ENCODE measurements around the gene SOCS3.
"Not testable (repeated sequence)": the region's sequence is repeated elsewhere in the genome, so short reads cannot be mapped to it uniquely, and the experiment has no call there.

SOCS3 gene

DNA sequence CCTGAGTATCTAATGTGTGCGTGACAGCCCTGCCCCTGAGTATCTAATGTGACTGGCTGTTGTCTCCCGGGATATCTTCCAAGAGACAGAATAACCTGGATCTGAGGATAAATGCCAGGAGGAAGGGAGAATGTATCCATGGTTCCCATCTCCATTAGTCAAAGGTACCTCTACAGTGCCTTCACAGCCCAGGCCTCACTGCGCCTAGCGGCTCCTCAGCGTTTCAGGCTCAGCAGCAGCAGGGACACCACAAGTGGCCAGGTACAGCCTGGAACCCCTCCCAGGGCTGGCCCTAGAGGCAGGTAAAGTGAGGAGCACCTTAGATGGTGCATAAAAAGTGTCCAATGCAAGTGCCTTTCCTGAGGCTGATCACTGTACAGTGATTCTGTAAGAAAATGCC lies 32.0 kb downstream of the SOCS3 start:
- DNase-seq: no peak

- no peak for DNase-seq
Observed at GRCh38 chr17:78325076-78325687, 34.7 kb downstream of the SOCS3 start.

DNA sequence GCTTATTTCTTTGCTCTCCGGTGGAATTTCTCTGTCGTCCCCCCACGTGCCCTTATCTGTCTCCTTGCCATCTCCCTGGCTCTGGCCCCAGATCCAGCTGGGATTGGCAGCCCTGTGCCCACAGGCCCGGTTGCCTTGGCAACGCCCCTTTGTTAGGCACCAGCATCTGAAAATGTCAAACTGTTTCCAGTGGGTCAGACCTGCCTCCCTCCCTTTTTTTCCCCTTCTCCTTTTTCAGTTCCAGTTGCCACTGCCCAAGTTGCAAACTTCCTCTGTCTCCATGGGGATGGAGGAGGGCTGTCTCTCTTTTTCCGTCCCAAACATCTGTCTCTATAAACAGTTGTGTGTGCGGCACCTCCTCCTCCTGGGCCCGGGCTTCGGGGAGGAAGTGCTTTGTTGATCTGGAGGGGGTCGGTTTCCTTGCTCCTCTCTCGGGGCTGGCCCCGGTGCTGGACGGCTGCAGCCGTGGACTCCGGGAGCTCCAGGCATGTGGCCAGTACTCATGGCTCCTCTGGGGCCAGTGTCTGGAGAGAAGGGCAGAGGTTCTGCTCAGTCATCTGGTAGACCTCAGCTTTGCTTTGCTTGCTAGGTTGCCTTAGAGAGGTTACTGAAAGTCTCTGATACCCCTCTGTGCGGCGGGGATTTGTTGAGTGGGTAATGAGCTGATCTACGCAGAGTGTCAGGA lies 35.3 kb downstream of the SOCS3 start:
- DNase-seq: no peak

DNA sequence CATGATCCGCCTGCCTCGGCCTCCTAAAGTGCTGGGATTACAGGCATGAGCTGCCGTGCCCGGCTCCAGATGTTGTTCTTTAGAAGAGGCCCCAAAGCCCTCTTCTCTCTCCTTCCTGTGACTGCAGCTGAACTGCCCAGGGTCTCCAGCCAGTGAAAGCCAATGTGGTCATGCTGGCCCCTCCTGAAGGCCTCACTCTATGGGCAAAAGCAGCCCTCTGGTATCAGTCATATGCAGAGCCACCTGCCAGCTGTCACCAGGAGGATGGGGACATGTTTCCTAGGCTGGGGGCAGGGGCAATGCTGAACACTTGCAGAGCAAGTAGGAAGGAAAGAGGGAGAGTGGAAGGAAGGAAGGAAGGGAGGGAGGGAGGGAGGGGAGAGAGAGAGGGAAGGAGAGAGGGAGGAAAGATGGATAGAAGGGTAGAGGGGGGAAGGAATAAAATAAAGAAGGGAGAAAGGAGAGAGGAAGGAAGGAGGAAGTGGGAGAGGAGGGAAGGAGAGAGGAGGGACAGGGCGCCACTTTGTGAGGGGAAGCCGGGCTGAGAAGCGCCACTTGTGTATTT lies 36.0 kb downstream of the SOCS3 start:
- no peak for DNase-seq

- DNase-seq: no peak
Observed at GRCh38 chr17:78322858-78323455, 36.9 kb downstream of the SOCS3 start.

DNA sequence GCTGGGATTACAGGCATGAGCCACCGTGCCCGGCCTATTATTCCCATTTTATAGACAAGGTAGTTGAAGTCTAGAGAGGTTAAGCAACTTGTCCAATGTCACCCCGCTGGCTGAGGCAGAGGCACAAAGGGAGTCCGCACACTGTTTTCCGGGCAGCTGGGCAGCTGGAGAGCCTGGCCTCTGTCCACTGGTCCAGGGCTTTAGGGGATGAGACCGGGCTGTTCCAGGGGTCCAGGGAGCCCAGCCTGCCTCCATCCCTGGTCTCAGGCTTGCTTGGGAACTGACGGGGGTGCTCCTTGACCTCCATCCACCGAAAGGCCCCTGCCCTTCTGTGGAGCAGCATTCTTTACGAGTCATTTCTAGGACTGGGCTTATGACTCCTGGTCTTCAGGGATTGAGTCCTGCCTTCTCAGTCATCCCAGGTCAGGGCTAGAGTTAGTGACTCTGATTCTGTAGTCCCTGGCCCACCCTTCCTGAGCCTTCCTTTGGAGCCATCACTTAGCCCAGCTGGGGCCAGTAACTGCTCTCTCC lies 37.5 kb downstream of the SOCS3 start:
- no peak for DNase-seq

GRCh38 chr17:78318843-78319242 lies 41.0 kb downstream of the SOCS3 start:
- no peak for DNase-seq

GRCh38 chr17:78318407-78318806 lies 41.5 kb downstream of the SOCS3 start:
- no peak for DNase-seq

DNA sequence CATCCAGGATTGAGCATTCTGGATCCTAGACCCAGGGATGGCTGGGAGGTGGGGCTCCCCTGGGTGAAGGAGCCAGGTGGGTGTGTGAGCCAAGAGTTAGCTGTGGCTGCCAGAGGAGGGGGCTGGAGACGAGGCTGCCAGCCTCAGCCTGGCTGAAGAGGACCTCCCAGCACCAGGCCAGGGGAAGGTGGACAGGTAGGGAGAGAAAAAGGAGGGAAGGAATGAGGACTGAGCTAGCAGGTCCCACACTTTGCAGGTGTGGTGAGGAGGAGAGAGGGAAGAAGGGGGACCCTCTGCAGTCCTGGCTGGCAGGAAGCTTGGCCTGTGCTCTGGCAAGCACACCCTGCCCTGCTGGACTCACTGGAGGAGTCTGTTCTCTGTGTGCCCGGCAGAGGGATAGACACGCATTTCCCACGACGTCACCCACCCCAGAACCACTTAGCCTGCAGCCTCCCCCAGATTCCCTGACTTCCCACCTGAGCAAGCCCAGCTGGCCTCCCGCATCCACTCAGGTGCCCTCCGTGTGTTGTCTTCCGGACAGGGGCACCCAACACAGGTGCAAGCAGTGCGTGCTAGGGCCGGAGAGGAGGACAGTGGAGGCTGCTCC lies 42.0 kb downstream of the SOCS3 start:
- DNase-seq: no peak

DNA sequence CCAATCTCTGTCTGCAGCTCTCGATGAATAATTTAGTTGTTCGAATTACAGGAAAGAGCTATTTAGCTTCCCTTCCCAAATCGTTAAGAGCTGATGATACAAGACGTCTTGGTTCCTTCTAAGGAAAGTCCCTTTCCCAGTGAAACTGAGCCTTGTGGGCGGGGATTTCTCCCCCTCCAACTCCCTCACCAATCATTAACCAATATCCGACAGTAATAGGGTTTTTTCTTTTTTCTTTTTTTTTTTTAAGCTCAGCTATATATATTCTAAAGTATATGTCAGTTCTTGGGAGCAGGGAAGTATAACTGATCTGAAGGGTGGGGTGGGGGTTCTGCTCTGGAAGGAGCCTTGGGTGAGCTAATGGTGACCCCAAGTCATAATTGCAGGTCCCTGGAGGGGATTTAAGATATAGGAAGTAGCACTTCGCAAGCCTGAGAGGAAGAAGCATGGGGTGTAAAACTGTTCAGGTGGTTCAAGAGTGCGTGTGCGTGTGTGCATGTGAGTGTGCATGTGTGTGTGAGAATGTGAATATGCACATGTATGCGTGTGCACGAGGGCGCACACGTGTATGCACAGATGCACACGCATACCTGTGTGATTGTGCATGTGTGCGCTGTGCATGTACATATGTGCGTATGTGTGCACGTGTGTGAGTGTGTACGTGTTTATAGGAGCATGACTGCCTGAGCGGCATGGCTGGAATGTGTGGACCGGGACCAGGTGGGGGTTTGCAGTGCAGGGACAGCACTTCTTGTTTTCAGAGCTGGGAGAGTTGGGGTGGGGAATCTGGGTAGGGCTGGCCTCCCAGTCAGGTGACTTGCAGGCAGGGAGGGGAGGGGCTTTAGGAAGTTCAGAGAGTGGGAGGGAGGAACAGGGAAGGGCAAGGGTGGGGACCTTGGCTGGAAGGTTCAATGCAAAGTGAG lies 42.7 kb downstream of the SOCS3 start:
- no peak for DNase-seq

DNA sequence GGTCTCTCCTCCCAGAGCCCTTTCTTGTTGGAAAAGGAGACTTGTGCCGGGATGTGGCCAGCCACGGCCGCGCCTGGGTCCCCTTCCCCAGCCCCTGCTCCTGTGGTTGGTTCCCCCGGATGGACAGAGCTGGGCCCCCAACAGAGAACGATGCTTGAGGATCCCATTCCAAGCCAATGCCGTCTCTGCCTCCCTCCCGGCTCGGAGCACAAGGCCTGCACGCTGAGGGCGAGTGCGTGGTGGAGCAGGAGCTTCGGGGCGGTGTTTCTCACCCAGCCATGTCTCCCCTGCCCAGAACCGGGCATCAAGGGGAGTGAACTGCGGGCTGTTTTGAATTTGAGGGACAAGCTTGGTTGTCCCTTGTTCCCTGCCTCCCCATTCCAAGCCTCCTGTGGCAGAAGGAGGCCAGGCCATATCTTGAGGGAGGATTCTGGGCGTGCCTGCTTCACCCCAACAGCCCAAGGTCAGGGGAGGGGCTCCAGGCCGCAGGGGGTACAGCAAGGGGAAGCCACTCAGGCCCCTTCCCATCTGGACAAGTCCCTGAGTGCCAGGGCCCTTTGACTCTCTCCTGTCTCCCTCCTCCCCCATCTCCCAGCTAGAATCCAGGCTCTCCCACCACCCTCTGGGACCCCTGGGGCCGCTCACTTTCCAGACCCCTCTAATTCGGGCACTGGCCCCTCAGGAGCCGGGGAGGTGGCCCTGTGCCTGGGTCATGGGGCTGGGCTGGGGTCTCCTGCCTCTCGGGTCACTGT lies 43.6 kb downstream of the SOCS3 start:
- DNase-seq: no peak

- DNase-seq: peak in 2 of 5 experiments; percentile 31 to 44
Observed at GRCh38 chr17:78315355-78316114, 44.3 kb downstream of the SOCS3 start.

- DNase-seq: no peak
Observed at GRCh38 chr17:78314683-78315354, 45.1 kb downstream of the SOCS3 start.

DNA sequence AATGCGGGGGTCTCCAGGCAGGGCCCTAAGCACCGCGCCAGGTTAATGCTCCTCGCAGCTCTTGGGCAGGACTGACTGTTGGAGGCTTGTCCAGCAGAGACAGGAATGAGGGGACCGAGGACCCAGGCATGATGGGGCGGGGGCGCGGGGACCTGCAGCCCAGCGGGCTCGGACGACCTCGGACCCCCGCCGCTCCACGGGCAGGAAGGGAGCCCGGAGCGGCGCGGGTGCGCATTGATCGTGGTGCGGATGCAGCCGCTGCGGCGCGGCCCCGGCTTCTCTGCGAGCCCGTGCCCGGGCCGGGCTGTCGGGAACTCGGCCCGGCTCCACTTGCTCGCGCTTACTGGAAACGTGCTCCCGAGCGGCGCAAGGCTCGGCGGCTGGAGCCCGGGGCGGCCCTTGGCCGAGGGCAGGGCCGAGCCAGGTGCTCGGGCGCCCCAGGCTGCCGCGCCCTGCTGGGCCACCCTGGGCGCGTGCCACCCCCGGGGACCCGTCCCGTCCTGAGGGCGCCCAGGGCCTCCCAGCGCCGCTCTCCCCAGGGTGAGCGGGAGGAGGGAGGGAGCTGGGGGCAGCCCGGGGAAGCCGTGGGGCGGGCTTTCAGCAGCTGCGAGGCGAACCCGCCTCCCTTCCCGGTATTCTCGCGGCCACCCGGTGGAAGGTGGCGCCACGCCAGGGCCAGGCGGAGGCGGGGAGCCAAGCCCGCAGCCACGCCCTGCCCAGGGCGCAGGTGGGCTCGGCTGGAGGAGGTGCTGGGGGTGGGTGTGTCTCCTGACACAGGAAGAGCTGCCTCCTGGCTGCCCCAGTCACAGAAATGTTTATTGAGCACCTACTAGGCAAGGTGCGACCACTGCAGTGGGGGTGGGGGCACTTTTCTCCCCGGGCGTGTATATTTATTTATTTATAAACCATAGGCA lies 45.9 kb downstream of the SOCS3 start:
- DNase-seq: peak; percentile 34 to 66 (median 61)

GRCh38 chr17:78309659-78310255 lies 50.1 kb downstream of the SOCS3 start:
- DNase-seq: not testable (repeated sequence)

DNA sequence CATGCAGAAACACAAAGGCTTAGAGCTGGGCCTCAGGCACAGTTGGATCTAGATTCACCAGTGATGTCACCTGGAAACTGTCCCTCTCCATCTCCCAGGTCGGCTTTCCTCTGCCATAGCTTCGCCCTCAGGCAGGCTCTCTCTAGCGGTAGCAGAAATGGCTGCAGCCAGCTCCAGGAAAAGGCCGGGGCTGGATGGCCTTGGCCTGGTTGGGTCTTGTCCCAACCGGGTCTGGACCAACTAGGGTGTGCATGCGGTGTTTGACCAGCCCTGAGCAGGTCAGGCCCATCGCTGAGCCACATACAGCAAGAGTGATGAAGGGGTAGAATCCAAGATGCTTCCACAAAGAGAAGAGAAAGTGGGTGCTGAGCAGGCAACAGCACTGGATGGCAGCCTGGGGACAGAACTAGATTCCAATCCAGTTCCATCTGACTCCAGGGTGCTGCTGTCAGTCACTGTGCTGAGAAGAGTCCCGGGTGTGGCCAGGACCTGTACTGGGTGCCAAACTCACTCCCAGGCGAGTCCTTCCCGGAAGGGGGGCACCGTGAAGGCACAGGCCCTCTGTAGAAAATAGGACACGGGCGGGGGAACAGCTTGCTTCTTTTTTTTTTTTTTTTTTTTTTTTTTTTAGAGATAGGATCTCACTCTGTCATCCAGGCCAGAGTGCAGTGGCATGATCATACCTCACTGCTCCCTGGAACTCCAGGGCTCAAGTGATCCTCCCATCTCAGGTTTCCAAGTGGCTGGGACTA lies 51.8 kb downstream of the SOCS3 start:
- no peak for DNase-seq

DNA sequence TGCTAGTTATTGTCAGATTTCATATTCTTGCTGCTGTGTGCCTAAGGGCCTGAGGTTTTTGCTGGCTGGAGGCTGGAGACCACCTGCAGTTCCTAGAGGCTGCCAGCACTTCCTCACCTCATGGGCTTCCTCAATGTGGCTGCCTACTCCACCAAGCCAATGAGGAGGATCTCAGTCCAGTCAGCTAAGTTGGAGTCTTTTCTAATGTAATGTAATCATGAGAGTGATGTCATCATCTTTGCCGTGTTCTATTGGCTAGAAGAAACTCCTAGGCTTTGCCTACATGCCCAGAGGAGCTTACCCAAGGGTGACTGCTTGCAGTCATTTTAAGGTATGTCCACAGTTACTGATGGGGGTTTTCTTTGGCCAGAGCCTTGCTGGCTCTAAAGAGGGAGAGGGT lies 53.0 kb downstream of the SOCS3 start:
- DNase-seq: no peak

All from T-helper 2 cell (primary cell).